AG04449 (cell line): ENCODE measurements around the gene CCDC185.
"Not testable (repeated sequence)": the region's sequence is repeated elsewhere in the genome, so short reads cannot be mapped to it uniquely, and the experiment has no call there.

ENCODE experiments used
- CTCF ChIA-PET: fragments of 350-600 bp; formaldehyde crosslinking; extraction: SDS; loops from one replicate; lab custom pipeline; 2021; ENCODE audit warnings: antibody characterized with exemption; lab: Yijun Ruan, JAX
- POLR2A ChIA-PET: fragments of 400-600, 350-600 bp; formaldehyde crosslinking; extraction: SDS; loops from one replicate; lab custom pipeline; 2020; ENCODE audit warnings: antibody characterized with exemption, inconsistent platforms; lab: Yijun Ruan, JAX
- DNase-seq: peaks from one replicate; pipeline ENCODE4 v3.0.0-alpha.2; 2010; ENCODE audit warnings: low read depth, low spot score
- H3K4me3 ChIP-seq: 2 replicates; pipeline ENCODE4 v1.5.1; 2011; ENCODE audit warnings: low read depth, mild to moderate bottlenecking, control low read depth, low read length
- CTCF ChIP-seq: IDR thresholded peaks from one replicate; pipeline ENCODE4 v1.5.1; 2011; ENCODE audit warnings: mild to moderate bottlenecking, moderate library complexity, low read length, control low read depth, inconsistent platforms; ENCODE audit not compliant: insufficient read depth; ENCODE audit errors: missing control alignments

Gene CCDC185

DNA sequence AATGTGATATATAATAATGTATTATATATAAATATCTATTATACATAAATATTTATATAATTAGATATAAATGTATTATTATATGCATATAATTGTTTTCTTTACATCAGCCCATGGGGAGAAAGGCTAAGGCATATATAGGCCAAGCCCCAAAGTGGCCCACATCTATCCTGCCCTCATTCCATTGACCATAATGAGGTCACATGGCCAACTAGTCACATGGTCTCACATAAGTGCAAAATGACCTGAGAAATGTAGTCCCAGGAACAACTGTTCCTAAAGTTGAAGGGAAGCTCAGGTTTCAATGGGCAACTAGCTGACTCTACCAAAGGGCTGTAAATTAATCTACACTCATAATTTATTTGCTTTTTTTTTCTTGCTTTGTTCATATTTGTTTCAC, 14.5 kb upstream of the CCDC185 start:
- no peak for DNase-seq
- no peak overlapping the region for H3K4me3 ChIP-seq
- ChIA-PET CTCF (no interaction called here), POLR2A (no interaction called here)
- no peak for TF ChIP-seq CTCF

DNA sequence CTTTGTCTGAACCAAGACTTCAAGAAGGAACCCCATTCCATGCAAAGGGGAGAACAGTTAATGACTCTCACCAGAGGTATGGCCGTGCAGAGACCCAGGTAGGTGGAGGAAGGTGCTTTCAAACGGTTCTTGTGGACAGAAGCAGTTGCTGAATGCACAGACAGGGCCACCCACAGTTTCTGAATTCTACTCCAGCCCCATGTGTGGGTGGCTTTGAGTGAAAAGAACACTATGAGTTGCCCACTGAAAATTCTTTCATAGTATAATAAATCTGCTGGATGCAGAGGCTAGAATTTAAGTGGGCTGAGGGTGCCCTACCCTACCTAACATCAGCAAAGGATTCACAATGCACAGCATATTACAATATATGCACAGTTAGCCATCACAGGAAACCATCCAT, 7.2 kb upstream of the CCDC185 start:
- ChIA-PET POLR2A (no interaction called here), CTCF (no interaction called here)
- DNase-seq = no peak
- no peak for TF ChIP-seq CTCF
- H3K4me3 ChIP-seq = no peak overlapping the region

- H3K4me3 ChIP-seq = no peak overlapping the region
- DNase-seq = no peak
- TF ChIP-seq CTCF = no peak
- POLR2A ChIA-PET = interaction anchor here (0.7 kb wide), 1 partner anchor 161 kb away, joined by 3 read pairs; no protein-coding TSS in a partner anchor
- CTCF ChIA-PET = no interaction called here
Measured at GRCh38 chr1:223390618-223391017, 2.6 kb upstream of the CCDC185 start.

GRCh38 chr1:223394242-223394641, 1.0 kb downstream of the CCDC185 start:
- no peak overlapping the region for H3K4me3 ChIP-seq
- no peak for DNase-seq
- ChIA-PET POLR2A (no interaction called here), CTCF (interaction anchor here (0.7 kb wide), 1 partner anchor 260 kb away, joined by 3 read pairs; no protein-coding TSS in a partner anchor)
- TF ChIP-seq CTCF = no peak

DNA sequence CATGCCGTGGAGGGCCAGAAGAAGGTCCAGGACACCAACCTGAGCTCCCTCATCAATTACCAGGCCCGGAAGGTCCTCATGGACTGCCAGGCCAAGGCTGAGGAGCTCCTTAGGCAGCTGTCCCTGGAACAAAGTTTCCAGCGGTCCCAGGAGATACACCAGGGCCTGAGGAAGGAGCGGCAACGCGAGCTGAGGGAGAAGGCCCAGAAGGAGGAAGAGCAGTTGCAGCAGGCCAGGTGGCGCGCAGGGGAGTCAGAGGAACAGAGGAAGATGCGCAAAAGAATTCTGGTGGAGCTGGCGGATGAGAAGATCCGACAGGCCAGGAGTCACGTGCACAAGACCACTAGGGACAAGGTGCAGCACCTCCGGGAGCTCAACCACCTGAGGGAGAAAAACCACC, 1.5 kb downstream of the CCDC185 start:
- POLR2A ChIA-PET = no interaction called here
- H3K4me3 ChIP-seq = no peak overlapping the region
- CTCF ChIA-PET = no interaction called here
- DNase-seq = no peak
- TF ChIP-seq CTCF = no peak

- H3K4me3 ChIP-seq, POLR2A ChIA-PET, DNase-seq, CTCF ChIA-PET: not testable (repeated sequence)
Measured at GRCh38 chr1:223399393-223399792, 6.2 kb downstream of the CCDC185 start.
